HG02884 (cell line): ENCODE data around the gene GPR143.
A peak's percentile ranks its signal among the peaks of the same experiment; 100 is the strongest.
"Not testable (repeated sequence)": the region's sequence is repeated elsewhere in the genome, so short reads cannot be mapped to it uniquely, and the experiment has no call there.

Experiments used
- ATAC-seq: cut with Tn5 transposase; IDR thresholded peaks from one replicate; pipeline ENCODE4 v1.9.1; 2021; ENCODE audit warnings: mild to moderate bottlenecking, moderate library complexity; ENCODE audit not compliant: unreplicated experiment

The GPR143 gene

DNA sequence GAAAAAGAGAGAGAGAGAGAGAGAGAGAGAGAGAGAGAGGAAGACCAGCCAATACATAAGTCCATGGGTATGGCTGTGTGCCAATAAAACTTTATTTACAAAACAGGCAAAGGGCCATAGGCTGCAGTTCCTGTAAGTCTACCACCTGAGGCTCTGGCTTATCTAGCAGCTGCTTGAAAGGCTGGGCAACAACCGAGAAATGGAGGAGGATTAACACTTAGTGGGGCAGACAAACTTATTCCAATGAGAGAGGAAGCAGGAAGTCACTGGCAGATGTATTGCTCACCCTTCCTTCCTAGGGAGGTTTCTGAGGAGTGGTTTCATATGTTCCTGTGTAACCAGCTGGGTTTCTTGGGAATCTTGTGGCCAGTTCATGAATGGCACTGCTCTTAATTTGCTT is 4.7 kb upstream of the GPR143 start:
- no peak for ATAC-seq

DNA sequence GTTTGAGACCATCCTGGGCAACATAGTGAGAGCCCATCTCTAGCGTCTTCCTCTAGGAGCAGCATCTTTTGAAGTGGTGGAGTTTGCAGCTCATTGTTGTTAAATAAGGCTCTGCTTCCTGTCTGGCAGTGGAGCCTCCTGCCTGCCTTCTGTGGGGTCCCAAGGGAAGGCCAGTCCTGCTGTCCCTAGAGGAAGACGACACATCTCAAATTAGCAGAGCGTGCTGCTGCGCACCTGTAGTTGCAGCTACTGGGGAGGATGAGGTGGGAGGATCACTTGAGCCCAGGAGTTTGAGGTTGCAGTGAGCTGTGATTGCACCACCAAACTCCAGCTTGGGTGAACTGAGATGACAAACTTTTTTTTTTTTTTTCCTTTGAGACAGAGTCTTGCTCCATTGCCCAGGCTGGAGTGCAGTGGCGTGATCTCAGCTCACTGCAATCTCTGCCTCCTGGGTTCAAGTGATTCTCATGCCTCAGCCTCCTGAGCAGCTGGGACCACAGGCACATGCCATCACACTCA is 2.7 kb upstream of the GPR143 start:
- ATAC-seq = not testable (repeated sequence)

DNA sequence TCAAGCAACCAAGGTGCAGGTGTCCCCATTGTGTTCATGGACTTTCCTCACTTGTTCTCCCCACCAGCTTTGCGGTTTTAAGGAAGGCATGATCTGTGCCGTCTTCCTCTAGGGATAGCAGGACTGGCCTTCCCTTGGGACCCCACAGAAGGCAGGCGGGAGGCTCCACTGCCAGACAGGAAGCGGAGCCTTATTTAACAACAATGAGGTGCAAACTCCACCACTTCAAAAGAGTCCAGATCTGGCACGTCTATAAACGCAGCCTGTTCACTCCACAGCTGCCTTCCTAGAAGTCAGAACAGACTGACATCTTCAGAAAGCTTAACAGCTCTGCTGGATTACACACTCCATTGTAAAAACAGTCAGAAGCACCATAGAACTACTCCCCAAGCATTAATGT is 1.7 kb upstream of the GPR143 start:
- no peak for ATAC-seq

DNA sequence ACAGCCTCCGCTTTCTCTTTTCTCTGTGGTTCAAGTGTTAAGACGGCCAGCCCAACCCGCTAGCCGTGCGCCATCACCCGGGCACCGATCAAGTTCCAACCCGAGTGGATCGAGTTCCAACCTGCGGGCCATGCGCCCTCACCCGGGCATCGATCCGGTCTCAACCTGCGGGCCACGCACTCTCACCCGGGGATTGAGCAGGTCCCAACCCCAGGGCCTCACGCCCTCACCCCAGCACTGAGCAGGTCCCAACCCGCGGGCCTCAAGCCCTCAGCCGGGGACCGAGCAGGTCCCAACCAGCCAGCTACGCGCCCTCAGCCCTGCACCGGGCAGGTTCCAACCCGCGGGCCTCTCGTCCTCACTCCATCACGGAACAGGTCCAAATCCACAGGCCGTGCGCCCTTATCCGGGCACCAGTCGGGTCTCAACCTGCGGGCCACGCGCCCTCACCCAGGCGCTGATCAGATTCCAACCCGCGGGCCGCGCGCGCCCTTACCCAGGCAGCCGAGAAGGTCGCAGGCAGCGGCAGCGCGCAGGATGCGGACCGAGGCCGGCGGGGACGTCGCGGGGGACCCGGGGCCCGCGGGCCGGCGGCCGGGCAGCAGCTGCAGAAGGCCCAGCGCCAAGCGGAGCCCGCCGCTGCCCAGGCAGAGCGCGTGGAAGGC is 443 bp downstream of the GPR143 start:
- no peak for ATAC-seq

DNA sequence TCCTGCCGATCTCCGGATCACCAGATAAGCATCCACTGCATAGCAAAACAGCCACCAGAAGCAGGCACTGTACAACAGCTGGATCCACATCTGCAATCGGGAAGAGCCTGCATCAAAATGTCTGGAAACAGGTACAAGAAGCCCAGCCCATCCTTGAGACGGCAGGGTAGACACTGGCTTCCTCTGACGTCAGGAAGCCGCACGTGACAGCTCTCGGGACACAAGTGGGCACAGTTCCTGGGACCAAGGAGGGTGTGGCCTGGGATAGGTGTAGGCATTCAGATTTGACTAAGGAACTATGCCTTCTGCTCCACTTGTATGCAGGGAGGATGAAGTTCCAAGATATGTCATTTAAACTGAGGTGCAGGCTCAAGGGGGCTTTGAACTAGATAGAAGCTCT is 6.3 kb downstream of the GPR143 start:
- ATAC-seq = no peak

DNA sequence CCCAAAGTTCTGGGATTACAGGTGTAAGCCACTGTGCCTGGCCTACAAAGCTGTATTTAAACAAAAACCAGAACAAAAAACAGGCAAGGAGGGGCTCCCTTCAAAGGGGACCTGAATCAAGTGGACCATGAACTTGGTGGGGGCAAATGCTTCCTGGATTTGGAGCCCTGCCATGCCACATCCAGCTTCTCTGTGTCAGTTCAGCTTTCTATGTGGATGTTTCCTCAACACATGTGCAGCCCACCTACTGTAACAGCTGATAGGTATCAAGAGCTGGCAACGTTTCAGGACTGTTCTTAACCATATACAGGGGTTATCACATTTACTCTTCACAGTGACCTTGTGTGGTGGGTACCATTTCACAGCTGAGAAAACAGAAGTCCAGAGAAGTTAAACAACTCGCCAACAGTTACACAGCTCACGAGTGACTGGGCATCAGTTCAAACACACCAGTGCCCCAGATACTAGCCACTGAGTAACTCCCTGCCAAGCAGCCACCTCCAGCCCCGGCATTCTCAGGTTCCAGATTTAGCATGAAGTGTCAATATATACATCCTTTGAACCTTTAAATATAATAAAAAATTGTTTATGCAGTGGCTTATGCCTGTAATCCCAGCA is 7.5 kb downstream of the GPR143 start:
- ATAC-seq = no peak

DNA sequence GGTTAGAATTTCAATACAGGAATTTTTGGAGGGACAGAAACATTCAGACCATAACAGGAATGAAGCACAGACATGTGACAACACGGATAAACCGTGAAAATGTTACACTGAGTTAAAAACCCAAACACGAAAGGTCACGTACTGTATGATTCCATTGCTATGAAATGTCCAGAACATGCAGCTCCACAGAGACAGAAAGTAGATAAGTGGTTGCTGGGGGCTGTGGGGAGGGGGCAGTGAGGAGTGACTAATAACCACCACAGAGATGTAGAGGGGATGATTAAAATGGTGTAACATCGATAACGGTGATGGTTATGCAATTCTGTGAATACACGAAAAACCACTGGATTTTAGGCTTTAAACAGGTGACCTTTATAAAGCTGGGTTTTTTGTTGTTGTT is 8.3 kb downstream of the GPR143 start:
- no peak for ATAC-seq

DNA sequence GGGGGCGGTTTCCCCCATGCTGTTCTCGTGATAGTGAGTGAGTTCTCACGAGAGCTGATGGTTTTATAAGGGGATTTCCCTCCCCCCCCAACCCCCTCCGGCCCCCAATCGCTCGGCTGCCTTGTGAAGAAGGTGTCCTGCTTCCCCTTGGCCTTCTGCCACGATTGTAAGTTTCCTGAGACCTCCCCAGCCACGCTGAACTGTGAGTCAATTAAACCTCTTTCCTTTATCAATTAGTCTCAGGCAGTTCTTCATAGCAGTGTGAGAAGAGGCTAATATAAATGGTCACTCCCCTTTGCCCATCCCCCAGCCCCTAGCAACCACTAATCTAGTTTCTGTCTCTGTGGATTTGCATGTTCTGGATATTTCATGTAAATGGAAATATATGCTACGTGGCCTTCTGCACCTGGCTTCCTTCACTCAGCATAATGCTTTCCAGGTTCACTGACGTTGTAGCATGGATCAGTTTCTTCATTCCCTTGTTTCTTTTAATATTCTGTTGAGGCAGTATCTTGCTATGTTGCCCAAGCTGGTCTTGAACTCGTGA is 16.4 kb downstream of the GPR143 start:
- ATAC-seq = no peak

DNA sequence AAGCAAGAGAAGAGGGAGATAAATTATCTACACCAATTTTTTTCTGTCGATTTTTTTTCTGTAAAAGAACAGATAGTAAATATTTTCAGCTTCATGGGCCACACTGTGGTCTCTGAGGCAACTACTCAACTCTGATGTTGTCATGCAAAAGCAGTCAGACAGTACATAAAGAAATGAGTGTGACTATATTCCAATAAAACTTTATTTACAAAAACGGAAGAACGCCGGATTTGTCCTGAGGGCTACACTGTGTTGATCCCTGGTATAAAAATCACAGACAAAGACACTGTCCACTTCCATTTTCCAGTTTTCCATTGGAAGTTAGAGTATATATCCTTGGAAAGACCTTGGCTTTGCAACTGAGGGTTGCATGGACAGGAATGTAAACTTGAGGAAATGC is 18.0 kb downstream of the GPR143 start:
- no peak for ATAC-seq

DNA sequence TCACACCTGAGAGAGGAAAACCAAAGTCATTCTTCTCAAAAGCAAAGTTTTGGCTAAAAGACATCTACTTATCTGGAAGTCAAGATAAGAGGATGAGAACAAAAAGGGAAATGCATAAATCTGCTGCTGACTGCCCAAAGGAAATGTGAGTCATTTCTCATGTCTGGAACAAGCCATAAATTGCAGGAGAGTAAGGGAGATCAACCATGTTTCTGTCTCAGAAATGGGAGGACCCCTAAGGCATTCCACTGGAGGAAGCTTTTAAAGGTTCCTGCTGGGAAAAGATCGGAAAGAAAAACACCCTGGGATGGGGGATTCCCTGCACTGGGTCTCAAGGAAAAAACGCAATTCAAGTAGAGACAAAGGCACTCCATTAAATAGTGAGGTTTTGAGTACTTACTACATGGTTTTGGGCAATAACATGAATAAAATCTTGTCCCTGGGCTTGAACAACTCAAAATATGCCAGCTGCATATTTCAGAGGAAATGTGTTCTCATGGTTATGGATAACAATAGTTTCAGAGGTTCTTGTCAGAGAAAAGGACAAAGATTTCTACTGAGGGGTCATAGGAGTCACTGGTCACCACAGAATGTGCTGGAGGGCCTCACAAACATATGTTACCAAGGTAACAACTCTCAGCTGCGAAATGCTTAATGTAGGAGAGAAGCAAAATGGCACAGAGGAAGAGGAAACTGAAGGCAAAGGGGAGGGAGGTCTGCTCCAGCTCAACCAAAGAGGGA is 19.3 kb downstream of the GPR143 start:
- ATAC-seq = no peak

DNA sequence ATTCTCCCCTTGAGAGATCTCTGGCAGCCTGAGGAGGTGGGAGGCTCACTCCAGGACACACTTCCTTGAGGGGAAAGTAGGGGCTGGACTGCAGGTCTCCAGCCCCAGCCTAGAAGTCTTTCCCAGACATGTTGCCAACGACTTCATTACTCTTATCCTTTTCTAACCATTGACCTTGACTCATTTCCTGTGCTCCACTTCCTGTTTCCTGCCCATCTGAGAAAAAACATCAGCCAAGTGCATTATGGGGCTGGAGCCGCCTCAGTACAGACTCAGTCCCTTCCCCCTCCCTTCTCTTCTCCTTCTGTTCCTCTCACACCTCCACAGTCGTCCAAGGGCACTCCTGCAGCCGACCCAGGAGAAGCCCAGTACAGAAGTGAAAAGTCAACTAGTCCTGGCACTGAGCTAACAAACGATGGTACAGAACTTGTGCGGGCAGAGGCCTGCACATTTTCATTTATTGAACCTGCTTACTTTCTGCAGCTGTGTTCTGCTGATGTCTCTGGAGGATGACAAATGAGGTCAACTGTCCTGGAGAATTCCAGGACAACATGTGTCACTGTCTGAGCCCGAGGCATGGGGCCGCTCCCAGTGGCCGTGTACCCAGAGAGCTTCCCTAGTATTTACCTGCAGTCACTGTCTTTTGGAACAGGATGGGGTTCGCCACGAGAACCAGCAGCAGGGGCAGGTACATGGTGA is 20.1 kb downstream of the GPR143 start:
- ATAC-seq = no peak

DNA sequence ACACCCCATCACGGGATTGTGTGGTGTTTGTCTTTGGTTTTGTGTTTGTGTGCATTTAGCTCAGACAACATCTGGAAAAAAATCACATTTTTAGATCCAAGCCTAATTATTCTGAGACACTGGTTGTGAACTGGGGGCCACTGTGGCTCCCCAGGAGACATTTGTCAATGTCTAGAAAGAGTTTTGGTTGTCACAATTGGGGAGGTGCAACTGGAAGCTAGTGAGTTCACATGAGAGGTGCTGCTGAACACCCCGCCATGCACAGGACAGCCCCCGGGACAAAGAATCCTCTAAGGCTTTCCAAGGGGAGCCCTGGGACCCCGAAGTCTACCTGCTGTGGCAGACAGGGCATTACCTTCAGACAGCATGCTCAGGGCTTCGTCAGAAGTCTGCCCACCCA is 26.5 kb downstream of the GPR143 start:
- no peak for ATAC-seq

DNA sequence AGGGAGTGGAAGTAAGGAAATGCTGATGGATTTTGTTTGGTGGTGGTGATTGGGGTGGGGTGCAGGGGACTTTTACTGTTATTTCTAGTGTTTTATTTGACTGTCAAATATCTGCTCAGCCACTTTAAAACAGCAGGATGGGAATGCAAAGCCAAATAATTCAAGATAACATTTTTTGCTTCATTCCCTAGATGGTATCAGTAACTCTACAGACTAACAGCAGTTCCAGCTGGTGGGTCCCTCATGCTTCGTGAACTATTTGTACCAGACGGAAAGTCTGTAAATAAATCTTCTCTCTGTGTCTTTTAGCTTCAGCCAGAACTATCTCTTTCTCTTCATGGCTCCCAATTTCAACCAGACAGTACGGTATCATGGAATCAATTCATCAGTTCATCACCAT is 27.5 kb downstream of the GPR143 start:
- ATAC-seq = no peak

DNA sequence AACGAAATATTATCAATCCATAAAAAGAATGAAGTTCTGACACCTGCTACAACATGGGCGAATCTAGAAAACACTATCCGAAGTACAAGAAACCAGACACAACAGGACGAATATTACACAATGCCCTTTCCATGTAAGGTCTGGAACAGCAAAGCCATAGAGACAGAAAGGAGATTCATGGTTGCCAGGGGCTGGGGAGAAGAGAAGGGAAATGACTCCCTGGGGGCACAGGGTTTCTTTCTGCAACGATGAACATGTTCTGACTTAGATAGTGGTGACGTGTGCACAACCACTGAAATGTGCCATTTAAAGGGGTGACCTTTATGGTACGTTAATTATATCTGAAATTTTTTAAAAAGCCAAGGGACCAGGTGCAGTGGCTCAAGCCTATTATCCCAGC is 28.3 kb downstream of the GPR143 start:
- no peak for ATAC-seq

DNA sequence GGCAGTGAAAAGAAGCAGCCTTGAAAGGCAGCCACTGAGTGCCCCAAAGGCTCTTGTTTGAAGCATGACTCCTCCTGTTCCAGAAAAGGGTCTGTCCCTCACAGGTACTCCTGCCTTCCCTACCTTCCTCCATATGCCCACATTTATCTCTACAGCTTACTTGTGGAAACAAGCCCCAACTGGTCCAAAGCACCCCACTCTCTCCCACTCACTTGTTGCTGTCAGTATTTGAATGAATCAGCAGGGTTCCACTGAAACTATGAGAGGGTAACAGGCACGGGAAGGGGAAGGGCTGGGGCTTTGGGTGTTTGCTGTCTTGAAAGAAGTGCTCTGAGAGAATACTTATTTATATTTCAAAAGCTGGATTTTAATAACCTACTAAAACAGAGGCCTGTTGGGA is 34.9 kb downstream of the GPR143 start:
- peak; percentile 80 for ATAC-seq

DNA sequence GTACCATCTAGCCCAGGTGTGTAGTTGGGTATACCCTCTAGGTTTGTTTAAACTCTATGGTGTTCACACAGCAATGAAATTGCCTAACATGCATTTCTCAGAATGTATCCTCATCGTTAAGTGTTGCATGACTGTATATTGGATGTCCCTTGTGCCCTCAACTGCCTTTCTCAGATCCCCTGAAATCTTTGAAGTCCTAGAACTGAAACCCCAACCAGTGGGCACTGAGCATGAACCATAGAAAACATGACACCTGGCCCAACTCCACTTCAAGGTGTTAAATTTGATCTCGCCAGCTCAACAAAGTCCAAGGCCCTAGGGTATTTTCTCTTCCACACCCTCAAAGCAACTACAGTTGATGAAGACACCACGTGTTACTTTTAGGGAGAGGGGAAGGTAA is 35.6 kb downstream of the GPR143 start:
- no peak for ATAC-seq

DNA sequence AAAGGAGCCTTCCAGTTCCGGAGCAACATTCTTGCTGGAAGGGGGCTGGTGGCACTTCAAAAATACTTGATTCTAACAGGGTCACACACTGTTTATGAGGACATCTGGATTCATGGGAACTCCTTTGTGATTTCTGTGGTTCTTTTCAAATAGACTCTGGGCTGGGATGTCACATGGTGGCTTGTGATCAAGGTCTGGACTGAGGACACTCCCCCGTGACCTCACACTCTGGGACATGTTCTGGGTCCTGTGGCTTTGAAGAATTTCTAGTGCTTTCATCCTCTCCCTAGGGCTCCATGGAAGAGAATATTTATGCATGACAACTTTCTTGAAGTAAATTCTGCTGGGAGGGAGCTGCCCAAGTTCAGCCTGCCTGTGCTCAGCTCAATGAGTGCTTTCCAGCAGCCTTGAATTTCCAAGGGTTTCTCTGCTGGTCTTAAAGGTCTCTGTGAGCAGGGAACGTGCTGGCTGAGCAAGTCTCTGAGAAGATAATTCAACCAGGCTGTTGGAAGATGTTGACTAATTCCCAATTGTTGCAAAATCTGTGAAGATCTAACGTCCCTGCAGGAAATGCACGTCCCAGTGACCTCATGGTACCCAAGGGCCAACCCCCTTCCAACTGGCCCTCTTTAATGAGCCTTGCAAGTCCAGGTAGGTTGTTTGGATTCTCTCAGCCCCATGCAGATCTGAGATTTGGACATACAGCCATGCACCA is 36.3 kb downstream of the GPR143 start:
- no peak for ATAC-seq

DNA sequence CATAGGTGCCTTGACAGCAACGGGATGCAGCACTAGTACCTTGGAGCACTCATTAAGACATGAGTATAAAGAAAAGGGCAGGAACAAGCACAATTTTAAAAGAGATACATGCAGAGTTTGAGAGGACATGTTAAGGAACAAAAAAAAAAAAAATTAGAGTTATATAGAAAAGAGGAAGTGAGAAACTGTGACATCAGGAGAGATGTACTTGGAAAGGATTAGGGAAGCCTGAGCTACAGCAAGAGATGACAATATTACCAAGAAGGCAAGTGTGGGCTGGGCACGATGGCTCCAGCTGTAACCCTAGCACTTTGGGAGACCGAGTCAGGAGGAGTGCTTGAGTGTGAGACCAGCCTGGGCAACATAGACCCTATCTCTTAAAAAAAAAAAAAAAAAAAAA is 37.4 kb downstream of the GPR143 start:
- ATAC-seq = no peak

DNA sequence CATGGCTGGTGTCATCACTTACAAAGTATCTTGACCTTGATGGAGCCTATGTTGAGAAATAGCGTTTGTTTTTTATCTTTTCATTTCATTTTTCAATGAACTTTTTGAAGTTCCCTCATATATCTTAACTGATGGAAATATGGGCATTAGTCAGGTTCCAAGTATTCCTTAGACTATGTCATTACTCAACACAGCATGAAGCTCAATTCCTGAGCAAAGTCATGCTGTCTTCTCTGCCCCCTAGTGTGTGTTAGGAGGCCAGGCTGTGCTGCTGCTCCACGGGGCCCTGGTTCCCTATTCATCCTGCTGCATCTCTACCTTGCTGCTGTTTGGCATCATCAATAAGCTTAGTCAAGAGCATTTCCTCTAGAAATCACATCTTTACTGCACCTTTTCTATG is 40.9 kb downstream of the GPR143 start:
- no peak for ATAC-seq

DNA sequence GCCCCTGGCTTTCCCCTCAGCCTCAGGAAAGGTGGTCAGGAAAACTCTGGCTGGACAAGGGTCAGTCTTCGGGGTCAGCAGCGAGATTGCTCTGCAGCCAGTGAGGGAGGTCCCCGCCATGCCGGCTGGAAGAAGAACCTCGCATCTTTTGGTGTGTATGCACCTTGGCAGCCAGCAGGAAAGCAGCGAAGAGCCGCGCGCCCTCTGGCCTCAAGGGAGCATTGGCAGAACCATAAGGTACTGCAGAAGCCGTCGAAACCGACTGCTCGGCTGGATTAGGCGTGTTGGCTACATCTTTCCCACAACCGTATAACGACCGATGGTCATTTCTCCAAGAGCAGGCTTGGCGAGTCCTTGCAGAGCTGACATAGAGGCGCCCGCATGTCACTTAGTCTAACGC is 48.3 kb downstream of the GPR143 start:
- no peak for ATAC-seq

DNA sequence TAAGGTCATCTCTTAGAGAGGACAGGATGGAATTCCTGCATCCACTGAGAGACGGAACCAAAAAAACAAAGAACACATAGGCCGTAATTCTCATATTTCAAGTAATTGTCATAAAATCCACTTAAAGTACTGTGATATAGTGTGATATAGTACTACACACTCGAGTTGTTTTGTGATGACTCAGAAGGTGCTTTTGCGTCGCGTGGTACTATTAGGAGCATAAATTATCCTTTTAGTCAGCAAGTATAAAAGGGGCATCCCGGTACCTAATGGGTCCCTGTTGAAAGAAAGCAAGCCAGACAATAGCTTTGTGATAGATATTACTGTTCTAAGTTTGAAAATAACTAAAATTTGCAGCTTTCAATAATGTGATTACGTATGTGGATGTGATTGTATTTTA is 55.3 kb downstream of the GPR143 start:
- no peak for ATAC-seq
